Measurements from ENCODE around the gene RNF220. TPM values are rescaled to one million over a fixed set of nuclear protein-coding genes. Genes with fewer than 3 reads are reported as not detected.

Gene RNF220
- total and polyA plus RNA-seq, 9 of the 15 experiments (the other 6 are each of a cell fraction or from before 2014, with no cell fraction given) = 5.1 to 117 (median 66.9) TPM

DNA sequence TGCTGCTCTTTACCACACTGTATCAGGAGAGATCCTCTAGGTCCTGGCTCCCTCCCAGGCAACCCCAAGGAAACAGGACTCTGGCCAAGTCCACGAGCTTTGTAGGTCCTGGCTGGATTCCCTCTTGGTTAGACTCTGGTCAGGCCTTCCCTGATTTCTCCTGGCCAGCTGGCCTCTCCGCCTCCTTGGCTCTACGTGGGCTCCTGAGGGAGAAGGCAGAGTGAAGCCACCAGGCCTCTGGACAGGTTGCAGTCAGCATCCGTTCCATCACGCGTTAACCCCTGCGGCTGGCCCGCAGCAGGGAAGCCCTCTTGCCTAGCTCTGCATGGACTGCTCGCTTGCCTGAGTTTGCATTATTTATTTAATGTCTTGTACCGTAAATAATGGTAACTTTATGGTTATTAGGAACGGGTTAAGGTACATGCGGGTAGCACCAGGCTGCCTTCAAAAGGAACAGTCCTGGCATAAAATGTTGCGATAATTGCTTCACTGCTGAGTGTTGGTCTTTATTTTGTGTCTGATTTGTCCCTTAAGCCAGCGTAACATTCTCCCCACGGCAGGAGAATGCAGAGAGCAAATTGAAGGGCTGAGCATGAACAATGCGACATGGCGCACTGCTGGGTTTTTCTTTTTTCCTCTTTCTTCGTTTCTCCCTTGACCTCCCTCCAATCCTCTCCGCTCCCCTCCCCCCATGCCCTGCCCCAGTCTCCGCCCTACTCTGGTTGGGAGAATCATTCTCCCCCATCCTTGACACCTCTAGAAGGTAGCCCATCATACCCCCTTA, 100.3 kb downstream of the RNF220 start (continued):
- TF ChIP-seq, protein P1, sequence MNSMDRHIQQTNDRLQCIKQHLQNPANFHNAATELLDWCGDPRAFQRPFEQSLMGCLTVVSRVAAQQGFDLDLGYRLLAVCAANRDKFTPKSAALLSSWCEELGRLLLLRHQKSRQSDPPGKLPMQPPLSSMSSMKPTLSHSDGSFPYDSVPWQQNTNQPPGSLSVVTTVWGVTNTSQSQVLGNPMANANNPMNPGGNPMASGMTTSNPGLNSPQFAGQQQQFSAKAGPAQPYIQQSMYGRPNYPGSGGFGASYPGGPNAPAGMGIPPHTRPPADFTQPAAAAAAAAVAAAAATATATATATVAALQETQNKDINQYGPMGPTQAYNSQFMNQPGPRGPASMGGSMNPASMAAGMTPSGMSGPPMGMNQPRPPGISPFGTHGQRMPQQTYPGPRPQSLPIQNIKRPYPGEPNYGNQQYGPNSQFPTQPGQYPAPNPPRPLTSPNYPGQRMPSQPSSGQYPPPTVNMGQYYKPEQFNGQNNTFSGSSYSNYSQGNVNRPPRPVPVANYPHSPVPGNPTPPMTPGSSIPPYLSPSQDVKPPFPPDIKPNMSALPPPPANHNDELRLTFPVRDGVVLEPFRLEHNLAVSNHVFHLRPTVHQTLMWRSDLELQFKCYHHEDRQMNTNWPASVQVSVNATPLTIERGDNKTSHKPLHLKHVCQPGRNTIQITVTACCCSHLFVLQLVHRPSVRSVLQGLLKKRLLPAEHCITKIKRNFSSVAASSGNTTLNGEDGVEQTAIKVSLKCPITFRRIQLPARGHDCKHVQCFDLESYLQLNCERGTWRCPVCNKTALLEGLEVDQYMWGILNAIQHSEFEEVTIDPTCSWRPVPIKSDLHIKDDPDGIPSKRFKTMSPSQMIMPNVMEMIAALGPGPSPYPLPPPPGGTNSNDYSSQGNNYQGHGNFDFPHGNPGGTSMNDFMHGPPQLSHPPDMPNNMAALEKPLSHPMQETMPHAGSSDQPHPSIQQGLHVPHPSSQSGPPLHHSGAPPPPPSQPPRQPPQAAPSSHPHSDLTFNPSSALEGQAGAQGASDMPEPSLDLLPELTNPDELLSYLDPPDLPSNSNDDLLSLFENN (IDR thresholded peaks at IDR 0.05; ENCODE audit: low read depth in 2 of 2, low read length in 2 of 2) = no peak
- TF ChIP-seq PTTG1 (tag; IDR thresholded peaks at IDR 0.05; ENCODE audit: low read depth) (no peak), NFE2L1 (tag; IDR thresholded peaks at IDR 0.05; ENCODE audit: borderline replicate concordance, low read depth) (no peak), ZFP1 (CRISPR knock-in tag; IDR thresholded peaks at IDR 0.05) (no peak), KLF10 (CRISPR knock-in tag; IDR thresholded peaks at IDR 0.05) (no peak), KLF1 (tag; IDR thresholded peaks at IDR 0.05) (no peak)
- TF ChIP-seq, protein P2, sequence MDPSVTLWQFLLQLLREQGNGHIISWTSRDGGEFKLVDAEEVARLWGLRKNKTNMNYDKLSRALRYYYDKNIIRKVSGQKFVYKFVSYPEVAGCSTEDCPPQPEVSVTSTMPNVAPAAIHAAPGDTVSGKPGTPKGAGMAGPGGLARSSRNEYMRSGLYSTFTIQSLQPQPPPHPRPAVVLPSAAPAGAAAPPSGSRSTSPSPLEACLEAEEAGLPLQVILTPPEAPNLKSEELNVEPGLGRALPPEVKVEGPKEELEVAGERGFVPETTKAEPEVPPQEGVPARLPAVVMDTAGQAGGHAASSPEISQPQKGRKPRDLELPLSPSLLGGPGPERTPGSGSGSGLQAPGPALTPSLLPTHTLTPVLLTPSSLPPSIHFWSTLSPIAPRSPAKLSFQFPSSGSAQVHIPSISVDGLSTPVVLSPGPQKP (CRISPR knock-in tag; IDR thresholded peaks at IDR 0.05) = no peak

Data from K562 (cell line).